ENCODE results near the gene NQO2. TPM values are rescaled to one million over a fixed set of nuclear protein-coding genes. Genes with fewer than 3 reads are reported as not detected.

NQO2 gene, protein sequence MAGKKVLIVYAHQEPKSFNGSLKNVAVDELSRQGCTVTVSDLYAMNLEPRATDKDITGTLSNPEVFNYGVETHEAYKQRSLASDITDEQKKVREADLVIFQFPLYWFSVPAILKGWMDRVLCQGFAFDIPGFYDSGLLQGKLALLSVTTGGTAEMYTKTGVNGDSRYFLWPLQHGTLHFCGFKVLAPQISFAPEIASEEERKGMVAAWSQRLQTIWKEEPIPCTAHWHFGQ
- 19.2 and 22.5 TPM in 2 replicates for polyA plus RNA-seq (2012; rRNA removed)
- polyA plus RNA-seq (2012; cell fraction: cytosol; rRNA removed): 18.9 and 20.4 TPM in 2 replicates
- 14.6 and 18.6 TPM in 2 replicates for polyA plus RNA-seq (2012; cell fraction: nucleus; rRNA removed)

DNA sequence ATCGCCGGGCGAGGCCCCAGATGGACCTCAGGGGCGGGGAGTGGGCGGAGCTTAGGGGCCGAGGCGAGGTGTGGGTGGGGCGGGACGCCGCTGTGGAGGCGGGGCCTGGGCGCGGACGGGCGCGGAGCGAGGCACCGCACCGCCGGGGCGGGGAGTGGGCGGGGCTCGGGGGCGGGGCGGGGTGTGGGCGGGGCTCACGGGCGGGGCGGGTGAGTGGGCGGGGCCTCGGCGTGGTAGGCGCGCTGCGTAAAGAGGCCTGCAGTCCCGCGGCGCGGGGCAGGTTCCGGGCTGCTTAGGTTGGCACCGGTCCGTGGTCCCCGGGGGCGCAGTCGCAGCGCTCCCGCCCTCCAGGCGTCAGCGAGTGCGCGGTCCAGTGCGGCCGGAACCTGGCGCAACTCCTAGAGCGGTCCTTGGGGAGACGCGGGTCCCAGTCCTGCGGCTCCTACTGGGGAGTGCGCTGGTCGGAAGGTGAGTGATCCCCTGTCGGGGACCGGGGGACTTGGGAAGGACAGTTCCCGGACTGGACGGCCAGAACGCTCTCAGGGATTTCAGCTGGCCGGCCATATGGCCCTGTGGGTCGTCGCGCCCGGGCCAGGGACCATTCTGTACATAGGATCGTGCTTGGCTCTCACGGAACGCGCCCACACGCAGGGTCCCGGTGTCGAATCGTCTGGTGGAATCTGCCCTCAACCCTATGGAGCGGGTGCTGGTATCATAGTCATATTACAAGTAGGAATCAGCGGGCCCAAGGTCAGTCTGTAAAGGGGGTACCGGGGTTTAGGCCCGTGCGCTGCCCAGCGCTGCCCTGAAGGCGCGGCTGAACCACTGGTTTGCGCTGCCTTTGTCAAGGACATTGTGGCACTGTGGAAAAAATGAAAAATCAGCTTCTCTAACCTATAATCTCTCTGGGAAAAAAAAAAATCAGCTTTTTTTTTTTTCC lies at the start of gene NQO2:
Gene NQO2, plus strand, starts transcription at position 277 of the 940 bp plus-strand sequence. CDS start 6,659 bp downstream, outside the sequence.
- POLR2A ChIA-PET: interaction anchor here (0.5 to 1.0 kb wide), 3 partner anchors 10 to 251 kb away, joined by 3 to 16 read pairs (median 3); partner anchors contain the start of gene RIPK1
- Histone ChIP-seq H3K4me2 (peak within 1 kb of the TSS; percentile 92), H3K36me3 (replicated peaks in 1 of 2; ENCODE audit: control insufficient read depth in 1 of 2, insufficient read depth in 2 of 2, low read length in 1 of 2) (no peaks in the 10 kb centered on the region), H2AFZ (ENCODE audit: low read depth) (peak within 1 kb of the TSS; percentile 99), H3K9ac (peak within 1 kb of the TSS; percentile 81), H3K27me3 (ENCODE audit: insufficient read depth) (no peaks in the 10 kb centered on the region), H3K9me2 (no peaks in the 10 kb centered on the region), H3K4me1 (ENCODE audit: control insufficient read depth in 1 of 2, insufficient read depth in 2 of 2, low read depth in 1 of 2, low read length in 1 of 2) (peaks cover 0 to 11% of the 10 kb centered on the region in 2 experiments; a peak in 1 of 4 replicates), H3K79me2 (ENCODE audit: insufficient read depth) (no peaks in the 10 kb centered on the region; the same call in 1 of the 2 replicates), H3K9me3 (no peaks in the 10 kb centered on the region), H3K27ac (ENCODE audit: low read depth in 2 of 2, low read length in 1 of 2) (peak within 1 kb of the TSS; percentile 23 to 60; a peak in 3 of 4 replicates), H3K4me3 (ENCODE audit: low read depth in 2 of 2, low read length in 1 of 2) (peak within 1 kb of the TSS; percentile 78 to 84), H3F3A (replicated peaks; ENCODE audit: insufficient read depth) (peaks cover 8% of the 10 kb centered on the region), H4K20me1 (ENCODE audit: insufficient read depth) (no peaks in the 10 kb centered on the region)
- CTCF ChIA-PET: interaction anchor here (0.9 to 2.8 kb wide), 12 partner anchors 11 to 252 kb away, joined by 3 to 10 read pairs (median 4); partner anchors contain the start of gene RIPK1
- DNase-seq: peak; percentile 99
- WGBS (ENCODE audit: low lambda C conversion rate): 37% methylated on average over 11 of the region's 87 CpGs
- TF ChIP-seq, protein P1, sequence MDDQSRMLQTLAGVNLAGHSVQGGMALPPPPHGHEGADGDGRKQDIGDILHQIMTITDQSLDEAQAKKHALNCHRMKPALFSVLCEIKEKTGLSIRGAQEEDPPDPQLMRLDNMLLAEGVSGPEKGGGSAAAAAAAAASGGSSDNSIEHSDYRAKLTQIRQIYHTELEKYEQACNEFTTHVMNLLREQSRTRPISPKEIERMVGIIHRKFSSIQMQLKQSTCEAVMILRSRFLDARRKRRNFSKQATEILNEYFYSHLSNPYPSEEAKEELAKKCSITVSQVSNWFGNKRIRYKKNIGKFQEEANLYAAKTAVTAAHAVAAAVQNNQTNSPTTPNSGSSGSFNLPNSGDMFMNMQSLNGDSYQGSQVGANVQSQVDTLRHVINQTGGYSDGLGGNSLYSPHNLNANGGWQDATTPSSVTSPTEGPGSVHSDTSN (IDR thresholded peaks at IDR 0.05): no peak
- no peak for TF ChIP-seq ELF1 (IDR thresholded peaks at IDR 0.05)
- no peak for TF ChIP-seq FOSL2 (IDR thresholded peaks at IDR 0.05; ENCODE audit: borderline replicate concordance, low read depth)
- 0 out of 2 replicates have a peak, but pooled peaks have one; percentile 17 for TF ChIP-seq NFIC (IDR thresholded peaks at IDR 0.05; ENCODE audit: borderline replicate concordance)
- TF ChIP-seq TCF12 (IDR thresholded peaks at IDR 0.05): no peak; the same call in 1 of the 2 replicates
- TF ChIP-seq MXI1 (IDR thresholded peaks at IDR 0.05; ENCODE audit: low read depth, low read length): peak; percentile 38
- TF ChIP-seq RCOR1 (IDR thresholded peaks at IDR 0.05; ENCODE audit: low read length): no peak
- no peak for TF ChIP-seq SMC3 (IDR thresholded peaks at IDR 0.05; ENCODE audit: low read depth, low read length)
- no peak for TF ChIP-seq SIN3A (IDR thresholded peaks at IDR 0.05; ENCODE audit: borderline replicate concordance, low read depth, low read length)
- peak; percentile 88 for TF ChIP-seq POLR2AphosphoS5 (IDR thresholded peaks at IDR 0.05; ENCODE audit: low read depth, low read length)
- no peak for TF ChIP-seq JUND (IDR thresholded peaks at IDR 0.05)
- TF ChIP-seq, protein P2, sequence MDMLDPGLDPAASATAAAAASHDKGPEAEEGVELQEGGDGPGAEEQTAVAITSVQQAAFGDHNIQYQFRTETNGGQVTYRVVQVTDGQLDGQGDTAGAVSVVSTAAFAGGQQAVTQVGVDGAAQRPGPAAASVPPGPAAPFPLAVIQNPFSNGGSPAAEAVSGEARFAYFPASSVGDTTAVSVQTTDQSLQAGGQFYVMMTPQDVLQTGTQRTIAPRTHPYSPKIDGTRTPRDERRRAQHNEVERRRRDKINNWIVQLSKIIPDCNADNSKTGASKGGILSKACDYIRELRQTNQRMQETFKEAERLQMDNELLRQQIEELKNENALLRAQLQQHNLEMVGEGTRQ (IDR thresholded peaks at IDR 0.05; ENCODE audit: borderline replicate concordance, low read depth, low read length): no peak
- TF ChIP-seq, protein P3, sequence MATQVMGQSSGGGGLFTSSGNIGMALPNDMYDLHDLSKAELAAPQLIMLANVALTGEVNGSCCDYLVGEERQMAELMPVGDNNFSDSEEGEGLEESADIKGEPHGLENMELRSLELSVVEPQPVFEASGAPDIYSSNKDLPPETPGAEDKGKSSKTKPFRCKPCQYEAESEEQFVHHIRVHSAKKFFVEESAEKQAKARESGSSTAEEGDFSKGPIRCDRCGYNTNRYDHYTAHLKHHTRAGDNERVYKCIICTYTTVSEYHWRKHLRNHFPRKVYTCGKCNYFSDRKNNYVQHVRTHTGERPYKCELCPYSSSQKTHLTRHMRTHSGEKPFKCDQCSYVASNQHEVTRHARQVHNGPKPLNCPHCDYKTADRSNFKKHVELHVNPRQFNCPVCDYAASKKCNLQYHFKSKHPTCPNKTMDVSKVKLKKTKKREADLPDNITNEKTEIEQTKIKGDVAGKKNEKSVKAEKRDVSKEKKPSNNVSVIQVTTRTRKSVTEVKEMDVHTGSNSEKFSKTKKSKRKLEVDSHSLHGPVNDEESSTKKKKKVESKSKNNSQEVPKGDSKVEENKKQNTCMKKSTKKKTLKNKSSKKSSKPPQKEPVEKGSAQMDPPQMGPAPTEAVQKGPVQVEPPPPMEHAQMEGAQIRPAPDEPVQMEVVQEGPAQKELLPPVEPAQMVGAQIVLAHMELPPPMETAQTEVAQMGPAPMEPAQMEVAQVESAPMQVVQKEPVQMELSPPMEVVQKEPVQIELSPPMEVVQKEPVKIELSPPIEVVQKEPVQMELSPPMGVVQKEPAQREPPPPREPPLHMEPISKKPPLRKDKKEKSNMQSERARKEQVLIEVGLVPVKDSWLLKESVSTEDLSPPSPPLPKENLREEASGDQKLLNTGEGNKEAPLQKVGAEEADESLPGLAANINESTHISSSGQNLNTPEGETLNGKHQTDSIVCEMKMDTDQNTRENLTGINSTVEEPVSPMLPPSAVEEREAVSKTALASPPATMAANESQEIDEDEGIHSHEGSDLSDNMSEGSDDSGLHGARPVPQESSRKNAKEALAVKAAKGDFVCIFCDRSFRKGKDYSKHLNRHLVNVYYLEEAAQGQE (IDR thresholded peaks at IDR 0.05; ENCODE audit: low read depth, low read length): no peak
- no peak for TF ChIP-seq RFX5 (IDR thresholded peaks at IDR 0.05; ENCODE audit: low read length)
- no peak for TF ChIP-seq CHD2 (IDR thresholded peaks at IDR 0.05; ENCODE audit: low read length, partially characterized antibody)
- TF ChIP-seq TEAD4 (IDR thresholded peaks at IDR 0.05; ENCODE audit: borderline replicate concordance, insufficient read depth): no peak
- no peak for TF ChIP-seq FOXJ3 (CRISPR knock-in tag; IDR thresholded peaks at IDR 0.05)
- TF ChIP-seq YY1 (IDR thresholded peaks at IDR 0.05; ENCODE audit: low read depth): no peak
- no peak for TF ChIP-seq RAD21 (IDR thresholded peaks at IDR 0.05; ENCODE audit: low read length)
- TF ChIP-seq, protein P4, sequence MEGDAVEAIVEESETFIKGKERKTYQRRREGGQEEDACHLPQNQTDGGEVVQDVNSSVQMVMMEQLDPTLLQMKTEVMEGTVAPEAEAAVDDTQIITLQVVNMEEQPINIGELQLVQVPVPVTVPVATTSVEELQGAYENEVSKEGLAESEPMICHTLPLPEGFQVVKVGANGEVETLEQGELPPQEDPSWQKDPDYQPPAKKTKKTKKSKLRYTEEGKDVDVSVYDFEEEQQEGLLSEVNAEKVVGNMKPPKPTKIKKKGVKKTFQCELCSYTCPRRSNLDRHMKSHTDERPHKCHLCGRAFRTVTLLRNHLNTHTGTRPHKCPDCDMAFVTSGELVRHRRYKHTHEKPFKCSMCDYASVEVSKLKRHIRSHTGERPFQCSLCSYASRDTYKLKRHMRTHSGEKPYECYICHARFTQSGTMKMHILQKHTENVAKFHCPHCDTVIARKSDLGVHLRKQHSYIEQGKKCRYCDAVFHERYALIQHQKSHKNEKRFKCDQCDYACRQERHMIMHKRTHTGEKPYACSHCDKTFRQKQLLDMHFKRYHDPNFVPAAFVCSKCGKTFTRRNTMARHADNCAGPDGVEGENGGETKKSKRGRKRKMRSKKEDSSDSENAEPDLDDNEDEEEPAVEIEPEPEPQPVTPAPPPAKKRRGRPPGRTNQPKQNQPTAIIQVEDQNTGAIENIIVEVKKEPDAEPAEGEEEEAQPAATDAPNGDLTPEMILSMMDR (IDR thresholded peaks at IDR 0.05): no peak
- 0 out of 2 replicates have a peak, but pooled peaks have one; percentile 21 for TF ChIP-seq TAF1 (IDR thresholded peaks at IDR 0.05; ENCODE audit: borderline replicate concordance, low read depth, low read length)
- TF ChIP-seq EP300 (IDR thresholded peaks at IDR 0.05; ENCODE audit: borderline replicate concordance in 1 of 2, low read depth in 1 of 2, low read length in 1 of 2): no peak
- TF ChIP-seq GABPA (IDR thresholded peaks at IDR 0.05; ENCODE audit: low read depth): no peak
